ENCODE results near the gene CORT. TPM values are rescaled to one million over a fixed set of nuclear protein-coding genes. Genes with fewer than 3 reads are reported as not detected.

The CORT gene
- total RNA-seq, 2 donors from 2014 or later = not detected

GRCh38 chr1:10444795-10445397, 4.9 kb upstream of the CORT start:
- H3K36me3 ChIP-seq = no peaks in the 10 kb centered on the region
- TF ChIP-seq CTCF (IDR thresholded peaks at IDR 0.05) = no peak
- H3K4me3 ChIP-seq = no peak overlapping the region
- DNase-seq (ENCODE audit: low spot score) = no peak
- no peaks in the 10 kb centered on the region for H3K4me1 ChIP-seq
- H3K27me3 ChIP-seq = no peaks in the 10 kb centered on the region
- H3K9me3 ChIP-seq = no peaks in the 10 kb centered on the region
- H3K27ac ChIP-seq = no peak overlapping the region

- Histone ChIP-seq H3K36me3 (no peaks in the 10 kb centered on the region), H3K27me3 (no peaks in the 10 kb centered on the region), H3K4me1 (peaks cover 0 to 6% of the 10 kb centered on the region in 2 donors), H3K27ac (no peak overlapping the region), H3K4me3 (no peak overlapping the region), H3K9me3 (no peaks in the 10 kb centered on the region)
- no peak for TF ChIP-seq CTCF (IDR thresholded peaks at IDR 0.05)
- DNase-seq (ENCODE audit: low spot score) = no peak
These were observed 2.9 kb upstream of the CORT start for GRCh38 chr1:10446790-10447422.

GRCh38 chr1:10450156-10450814, 454 bp downstream of the CORT start:
- DNase-seq (ENCODE audit: low spot score) = no peak
- H3K27me3 ChIP-seq = no peaks in the 10 kb centered on the region
- H3K4me1 ChIP-seq = peaks cover 0 to 6% of the 10 kb centered on the region in 2 donors
- H3K27ac ChIP-seq = no peak overlapping the region
- H3K4me3 ChIP-seq = no peak overlapping the region
- no peaks in the 10 kb centered on the region for H3K9me3 ChIP-seq
- no peak for TF ChIP-seq CTCF (IDR thresholded peaks at IDR 0.05)
- H3K36me3 ChIP-seq = no peaks in the 10 kb centered on the region

- Histone ChIP-seq H3K9me3 (no peaks in the 10 kb centered on the region), H3K27ac (no peak overlapping the region), H3K36me3 (no peaks in the 10 kb centered on the region), H3K27me3 (no peaks in the 10 kb centered on the region), H3K4me3 (no peak overlapping the region), H3K4me1 (peaks cover 0 to 6% of the 10 kb centered on the region in 2 donors)
- DNase-seq (ENCODE audit: low spot score) = no peak
- TF ChIP-seq CTCF (IDR thresholded peaks at IDR 0.05) = no peak
These were observed 1.0 kb downstream of the CORT start for GRCh38 chr1:10450836-10451235.

GRCh38 chr1:10451287-10451686, 1.5 kb downstream of the CORT start:
- no peaks in the 10 kb centered on the region for H3K27me3 ChIP-seq
- peaks cover 0 to 6% of the 10 kb centered on the region in 2 donors for H3K4me1 ChIP-seq
- H3K9me3 ChIP-seq = no peaks in the 10 kb centered on the region
- no peaks in the 10 kb centered on the region for H3K36me3 ChIP-seq
- TF ChIP-seq CTCF (IDR thresholded peaks at IDR 0.05) = no peak
- no peak overlapping the region for H3K4me3 ChIP-seq
- DNase-seq (ENCODE audit: low spot score) = no peak
- H3K27ac ChIP-seq = no peak overlapping the region
